GM06990 (cell line): Measurements from ENCODE around the gene ADGRD2.

Experiments used
- DNase-seq: peaks from one replicate; pipeline ENCODE4 v3.0.0-alpha.2; 2011; ENCODE audit not compliant: insufficient read length; ENCODE audit errors: extremely low read depth
- H3K27me3 ChIP-seq: replicated peaks from 2 replicates; pipeline ENCODE4 v1.6.0; 2011; ENCODE audit warnings: low read length; ENCODE audit not compliant: control insufficient read depth, insufficient read depth
- H3K36me3 ChIP-seq: 2 replicates; pipeline ENCODE4 v1.5.1; 2011; ENCODE audit warnings: low read length; ENCODE audit not compliant: control insufficient read depth, insufficient read depth
- H3K4me3 ChIP-seq: replicated peaks from 2 replicates; pipeline ENCODE4 v1.5.1; 2011; ENCODE audit warnings: low read depth, mild to moderate bottlenecking, control low read depth, low read length
- CTCF ChIP-seq: IDR thresholded peaks from 2 replicates; pipeline ENCODE4 v1.5.1; 2011; ENCODE audit warnings: low read length, control low read depth, mild to moderate bottlenecking, inconsistent platforms; ENCODE audit not compliant: insufficient read depth, poor library complexity, severe bottlenecking

Gene ADGRD2

GRCh38 chr9:124450931-124451661 lies 845 bp downstream of the ADGRD2 start:
- Histone ChIP-seq H3K27me3 (peaks cover 1% of the 10 kb centered on the region), H3K4me3 (no peak overlapping the region), H3K36me3 (no peaks in the 10 kb centered on the region)
- no peak for TF ChIP-seq CTCF
- DNase-seq, result no peak

GRCh38 chr9:124452326-124452725 lies 2.1 kb downstream of the ADGRD2 start:
- H3K36me3 ChIP-seq, result no peaks in the 10 kb centered on the region

GRCh38 chr9:124452841-124453585 lies 2.8 kb downstream of the ADGRD2 start:
- Histone ChIP-seq H3K27me3 (peaks cover 1% of the 10 kb centered on the region), H3K36me3 (no peaks in the 10 kb centered on the region), H3K4me3 (no peak overlapping the region; the same call in 1 of the 2 replicates)
- TF ChIP-seq CTCF, result no peak
- no peak for DNase-seq

More at GRCh38 chr9:124452326-124452725, 2.1 kb downstream of the ADGRD2 start:
- H3K4me3 ChIP-seq, result no peak overlapping the region
- no peak for TF ChIP-seq CTCF
- H3K27me3 ChIP-seq, result peaks cover 1% of the 10 kb centered on the region
- DNase-seq, result no peak

GRCh38 chr9:124453586-124454191 lies 3.4 kb downstream of the ADGRD2 start:
- H3K36me3 ChIP-seq, result no peaks in the 10 kb centered on the region
- peaks cover 1% of the 10 kb centered on the region for H3K27me3 ChIP-seq
- no peak for TF ChIP-seq CTCF
- no peak overlapping the region; the same call in 1 of the 2 replicates for H3K4me3 ChIP-seq
- no peak for DNase-seq

GRCh38 chr9:124454296-124454695 lies 4.0 kb downstream of the ADGRD2 start:
- DNase-seq, result no peak
- Histone ChIP-seq H3K36me3 (no peaks in the 10 kb centered on the region), H3K27me3 (peaks cover 1% of the 10 kb centered on the region), H3K4me3 (no peak overlapping the region)
- TF ChIP-seq CTCF, result no peak
